ENCODE data around the gene RETREG2.
A peak's percentile ranks its signal among the peaks of the same experiment; 100 is the strongest.
"Not testable (repeated sequence)": the region's sequence is repeated elsewhere in the genome, so short reads cannot be mapped to it uniquely, and the experiment has no call there.

The RETREG2 gene

GRCh38 chr2:219198974-219199373 lies 20.9 kb downstream of the RETREG2 start:
- H3K4me2 ChIP-seq (ENCODE audit: insufficient read depth, low read length, poor library complexity, severe bottlenecking), result no peak overlapping the region
- H3K36me3 ChIP-seq (replicated peaks in 1 of 2; ENCODE audit: control insufficient read depth in 2 of 2, insufficient read depth in 2 of 2, low read length in 2 of 2), result no peaks in the 10 kb centered on the region
- no peak overlapping the region for H2AK5ac ChIP-seq (ENCODE audit: low read depth, low read length)
- WGBS, 2 donors (ENCODE audit: extremely low coverage in 2 of 2, insufficient read length in 2 of 2, insufficient replicate concordance in 1 of 2), result no CpG with 5 or more reads among the region's 5 CpGs
- no peak overlapping the region for H2BK120ac ChIP-seq (ENCODE audit: low read depth, low read length)
- no peak overlapping the region for H3K18ac ChIP-seq (ENCODE audit: low read length)
- H3K4ac ChIP-seq (ENCODE audit: low read length), result no peak overlapping the region
- no peaks in the 10 kb centered on the region for H3K9me3 ChIP-seq (replicated peaks in 1 of 2; ENCODE audit: control insufficient read depth in 2 of 2, insufficient read depth in 1 of 2, low read depth in 1 of 2, low read length in 2 of 2)
- no peak overlapping the region for H2BK12ac ChIP-seq (ENCODE audit: low read length)
- H2BK5ac ChIP-seq (ENCODE audit: low read length), result no peak overlapping the region
- no peak overlapping the region for H4K8ac ChIP-seq (ENCODE audit: low read depth, low read length)
- no peak for DNase-seq (ENCODE audit: low spot score)
- H3K23ac ChIP-seq (ENCODE audit: low read depth, low read length, poor library complexity), result no peak overlapping the region
- H3K27ac ChIP-seq (replicated peaks; ENCODE audit: low read length), result no peak overlapping the region
- no peak overlapping the region for H2BK15ac ChIP-seq (ENCODE audit: low read length)
- H3K79me1 ChIP-seq (ENCODE audit: low read depth, low read length), result no peaks in the 10 kb centered on the region
- no peak overlapping the region for H4K91ac ChIP-seq (ENCODE audit: low read depth, low read length, poor library complexity)
- no peak overlapping the region for H3K14ac ChIP-seq (ENCODE audit: low read length)
- peak overlapping the region; percentile 47 for H2AFZ ChIP-seq (ENCODE audit: low read length)
- H3K4me1 ChIP-seq (ENCODE audit: control insufficient read depth in 2 of 2, insufficient read depth in 1 of 2, low read depth in 1 of 2, low read length in 2 of 2), result peaks cover 0 to 2% of the 10 kb centered on the region in 2 donors
- peaks cover 0 to 2% (median 0%) of the 10 kb centered on the region in 3 experiments for H3K27me3 ChIP-seq (ENCODE audit: control insufficient read depth in 3 of 3, insufficient read depth in 3 of 3, low read depth in 1 of 3, low read length in 3 of 3)
- H3K4me3 ChIP-seq (ENCODE audit: low read length in 2 of 2), result no peak overlapping the region
- H3K9ac ChIP-seq (ENCODE audit: low read depth, low read length, poor library complexity), result no peak overlapping the region

GRCh38 chr2:219199470-219200211 lies 21.6 kb downstream of the RETREG2 start:
- no peaks in the 10 kb centered on the region for H3K36me3 ChIP-seq (replicated peaks in 1 of 2; ENCODE audit: control insufficient read depth in 2 of 2, insufficient read depth in 2 of 2, low read length in 2 of 2)
- H3K27ac ChIP-seq (replicated peaks; ENCODE audit: low read length), result no peak overlapping the region
- H2AFZ ChIP-seq (ENCODE audit: low read length), result peak overlapping the region; percentile 47
- H2BK12ac ChIP-seq (ENCODE audit: low read length), result no peak overlapping the region
- no peak overlapping the region for H3K4me2 ChIP-seq (ENCODE audit: insufficient read depth, low read length, poor library complexity, severe bottlenecking)
- peaks cover 0 to 2% (median 0%) of the 10 kb centered on the region in 3 experiments for H3K27me3 ChIP-seq (ENCODE audit: control insufficient read depth in 3 of 3, insufficient read depth in 3 of 3, low read depth in 1 of 3, low read length in 3 of 3)
- H3K79me1 ChIP-seq (ENCODE audit: low read depth, low read length), result no peaks in the 10 kb centered on the region
- H3K18ac ChIP-seq (ENCODE audit: low read length), result no peak overlapping the region
- H4K91ac ChIP-seq (ENCODE audit: low read depth, low read length, poor library complexity), result no peak overlapping the region
- no peak overlapping the region for H2BK5ac ChIP-seq (ENCODE audit: low read length)
- H4K8ac ChIP-seq (ENCODE audit: low read depth, low read length), result no peak overlapping the region
- peaks cover 0 to 2% of the 10 kb centered on the region in 2 donors for H3K4me1 ChIP-seq (ENCODE audit: control insufficient read depth in 2 of 2, insufficient read depth in 1 of 2, low read depth in 1 of 2, low read length in 2 of 2)
- H2BK120ac ChIP-seq (ENCODE audit: low read depth, low read length), result no peak overlapping the region
- no peaks in the 10 kb centered on the region for H3K9me3 ChIP-seq (replicated peaks in 1 of 2; ENCODE audit: control insufficient read depth in 2 of 2, insufficient read depth in 1 of 2, low read depth in 1 of 2, low read length in 2 of 2)
- no peak overlapping the region for H2BK15ac ChIP-seq (ENCODE audit: low read length)
- no peak overlapping the region for H2AK5ac ChIP-seq (ENCODE audit: low read depth, low read length)
- no peak overlapping the region for H3K4ac ChIP-seq (ENCODE audit: low read length)
- no peak for DNase-seq (ENCODE audit: low spot score)
- no peak overlapping the region for H3K4me3 ChIP-seq (ENCODE audit: low read length in 2 of 2)
- H3K9ac ChIP-seq (ENCODE audit: low read depth, low read length, poor library complexity), result no peak overlapping the region
- H3K14ac ChIP-seq (ENCODE audit: low read length), result no peak overlapping the region
- no CpG with 5 or more reads among the region's 12 CpGs for WGBS, 2 donors (ENCODE audit: extremely low coverage in 2 of 2, insufficient read length in 2 of 2, insufficient replicate concordance in 1 of 2)
- H3K23ac ChIP-seq (ENCODE audit: low read depth, low read length, poor library complexity), result no peak overlapping the region

- H4K8ac ChIP-seq (ENCODE audit: low read depth, low read length); H3K9ac ChIP-seq (ENCODE audit: low read depth, low read length, poor library complexity); H2AK5ac ChIP-seq (ENCODE audit: low read depth, low read length); H3K4me2 ChIP-seq (ENCODE audit: insufficient read depth, low read length, poor library complexity, severe bottlenecking); H3K9me3 ChIP-seq (replicated peaks in 1 of 2; ENCODE audit: control insufficient read depth in 2 of 2, insufficient read depth in 1 of 2, low read depth in 1 of 2, low read length in 2 of 2); DNase-seq (ENCODE audit: low spot score); H2BK12ac ChIP-seq (ENCODE audit: low read length); H2BK5ac ChIP-seq (ENCODE audit: low read length); H2BK120ac ChIP-seq (ENCODE audit: low read depth, low read length); H2BK15ac ChIP-seq (ENCODE audit: low read length); H3K27ac ChIP-seq (replicated peaks; ENCODE audit: low read length); H3K4me1 ChIP-seq (ENCODE audit: control insufficient read depth in 2 of 2, insufficient read depth in 1 of 2, low read depth in 1 of 2, low read length in 2 of 2); H3K36me3 ChIP-seq (replicated peaks in 1 of 2; ENCODE audit: control insufficient read depth in 2 of 2, insufficient read depth in 2 of 2, low read length in 2 of 2); H3K14ac ChIP-seq (ENCODE audit: low read length); H3K79me1 ChIP-seq (ENCODE audit: low read depth, low read length); H3K23ac ChIP-seq (ENCODE audit: low read depth, low read length, poor library complexity); H3K18ac ChIP-seq (ENCODE audit: low read length); H3K27me3 ChIP-seq (ENCODE audit: control insufficient read depth in 3 of 3, insufficient read depth in 3 of 3, low read depth in 1 of 3, low read length in 3 of 3); H4K91ac ChIP-seq (ENCODE audit: low read depth, low read length, poor library complexity); H3K4me3 ChIP-seq (ENCODE audit: low read length in 2 of 2); H3K4ac ChIP-seq (ENCODE audit: low read length): not testable (repeated sequence)
- peak overlapping the region; percentile 74 for H2AFZ ChIP-seq (ENCODE audit: low read length)
- no CpG with 5 or more reads among the region's 26 CpGs for WGBS, 2 donors (ENCODE audit: extremely low coverage in 2 of 2, insufficient read length in 2 of 2, insufficient replicate concordance in 1 of 2)
Measured at GRCh38 chr2:219200502-219201326, 22.6 kb downstream of the RETREG2 start.

GRCh38 chr2:219201331-219201730 lies 23.3 kb downstream of the RETREG2 start:
- not testable (repeated sequence) for H3K36me3 ChIP-seq (replicated peaks in 1 of 2; ENCODE audit: control insufficient read depth in 2 of 2, insufficient read depth in 2 of 2, low read length in 2 of 2); H3K4me3 ChIP-seq (ENCODE audit: low read length in 2 of 2); H3K4me2 ChIP-seq (ENCODE audit: insufficient read depth, low read length, poor library complexity, severe bottlenecking); H3K18ac ChIP-seq (ENCODE audit: low read length); H2BK5ac ChIP-seq (ENCODE audit: low read length); DNase-seq (ENCODE audit: low spot score); H3K27me3 ChIP-seq (ENCODE audit: control insufficient read depth in 3 of 3, insufficient read depth in 3 of 3, low read depth in 1 of 3, low read length in 3 of 3); H3K27ac ChIP-seq (replicated peaks; ENCODE audit: low read length); H4K8ac ChIP-seq (ENCODE audit: low read depth, low read length); H3K4me1 ChIP-seq (ENCODE audit: control insufficient read depth in 2 of 2, insufficient read depth in 1 of 2, low read depth in 1 of 2, low read length in 2 of 2); H3K4ac ChIP-seq (ENCODE audit: low read length); H2BK15ac ChIP-seq (ENCODE audit: low read length); H2AFZ ChIP-seq (ENCODE audit: low read length); H3K9me3 ChIP-seq (replicated peaks in 1 of 2; ENCODE audit: control insufficient read depth in 2 of 2, insufficient read depth in 1 of 2, low read depth in 1 of 2, low read length in 2 of 2); H3K23ac ChIP-seq (ENCODE audit: low read depth, low read length, poor library complexity); H3K9ac ChIP-seq (ENCODE audit: low read depth, low read length, poor library complexity); H3K79me1 ChIP-seq (ENCODE audit: low read depth, low read length); H2BK12ac ChIP-seq (ENCODE audit: low read length); H4K91ac ChIP-seq (ENCODE audit: low read depth, low read length, poor library complexity); H2AK5ac ChIP-seq (ENCODE audit: low read depth, low read length); H2BK120ac ChIP-seq (ENCODE audit: low read depth, low read length); H3K14ac ChIP-seq (ENCODE audit: low read length)
- WGBS, 2 donors (ENCODE audit: extremely low coverage in 2 of 2, insufficient read length in 2 of 2, insufficient replicate concordance in 1 of 2), result no CpG with 5 or more reads among the region's 21 CpGs
